Sciatic nerve (tissue), 2 donors: ENCODE results near the gene CAMK1D. TPM values are rescaled to one million over a fixed set of nuclear protein-coding genes. Genes with fewer than 3 reads are reported as not detected.
"Not testable (repeated sequence)": the region's sequence is repeated elsewhere in the genome, so short reads cannot be mapped to it uniquely, and the experiment has no call there.

ENCODE experiments used
- ATAC-seq: fragments of 200-7000 bp; cut with Tn5 transposase; one replicate; pipeline ENCODE4 v1.9.1; 2020; ENCODE audit warnings: mild to moderate bottlenecking, moderate library complexity
- DNase-seq: peaks from one replicate; pipeline ENCODE4 v3.0.0-alpha.2; 2020; ENCODE audit warnings: low spot score
- intact Hi-C: fragments of 100-400 bp; cut with DNase I; formaldehyde crosslinking; loops from one replicate; pipeline ENCODE4 v1.14.2; 2022
- total RNA-seq: library from RNA; stranded (reverse); fragmentation: NEBNext Ultra II Directional; extraction: Animal tissue kit (Norgen Biotek cat#: 25700); gene quantifications from one replicate; pipeline ENCODE4 v1.2.1, GENCODE V29; 2021
- donor health status: DM: no; HTN: no; CAD: no.
- donor health status: DM: no; HTN: no; CAD: no.

The CAMK1D gene
- total RNA-seq, 1 donor from 2014 or later, result 27.1 TPM

- DNase-seq (no peak), ATAC-seq (no peak)
- intact Hi-C loops, result no loop called here
These were observed 9.7 kb downstream of the CAMK1D start for GRCh38 chr10:12358863-12359564.

GRCh38 chr10:12360461-12360860 is 11.1 kb downstream of the CAMK1D start:
- no peak for ATAC-seq
- DNase-seq, result no peak
- intact Hi-C loops, result no loop called here

- DNase-seq, ATAC-seq, intact Hi-C loops: not testable (repeated sequence)
These were observed 11.8 kb downstream of the CAMK1D start for GRCh38 chr10:12361115-12361514.

- DNase-seq (no peak), ATAC-seq (no peak)
- intact Hi-C loops, result no loop called here
These were observed 15.2 kb downstream of the CAMK1D start for GRCh38 chr10:12364559-12364958.

GRCh38 chr10:12367272-12367671 is 17.9 kb downstream of the CAMK1D start:
- ATAC-seq, result no peak

GRCh38 chr10:12369982-12370381 is 20.6 kb downstream of the CAMK1D start:
- intact Hi-C loops, result no loop called here
- ATAC-seq (no peak), DNase-seq (peak; percentile 7)

More at GRCh38 chr10:12367272-12367671, 17.9 kb downstream of the CAMK1D start:
- intact Hi-C loops, result no loop called here
- no peak for DNase-seq

- peak; percentile 30 for DNase-seq
- intact Hi-C loops, result no loop called here
- no peak for ATAC-seq
These were observed 23.5 kb downstream of the CAMK1D start for GRCh38 chr10:12372846-12373245.

- DNase-seq (peak; percentile 17), ATAC-seq (peak; percentile 10)
- intact Hi-C loops, result no loop called here
These were observed 25.7 kb downstream of the CAMK1D start for GRCh38 chr10:12375076-12375504.

- ATAC-seq, result no peak
- intact Hi-C loops, result no loop called here
- peak; percentile 47 for DNase-seq
These were observed 26.9 kb downstream of the CAMK1D start for GRCh38 chr10:12376211-12376610.

- ATAC-seq (no peak), DNase-seq (peak; percentile 17)
- intact Hi-C loops, result no loop called here
These were observed 28.4 kb downstream of the CAMK1D start for GRCh38 chr10:12377658-12378290.

GRCh38 chr10:12380999-12381398 is 31.7 kb downstream of the CAMK1D start:
- intact Hi-C loops, result no loop called here
- DNase-seq (no peak), ATAC-seq (no peak)

GRCh38 chr10:12381536-12382156 is 32.3 kb downstream of the CAMK1D start:
- intact Hi-C loops, result no loop called here
- DNase-seq (no peak), ATAC-seq (no peak)

GRCh38 chr10:12382157-12382548 is 32.8 kb downstream of the CAMK1D start:
- ATAC-seq (no peak), DNase-seq (no peak)
- intact Hi-C loops, result no loop called here

- ATAC-seq (no peak), DNase-seq (no peak)
- intact Hi-C loops, result no loop called here
These were observed 33.7 kb downstream of the CAMK1D start for GRCh38 chr10:12382956-12383531.

- ATAC-seq, result no peak
- intact Hi-C loops, result no loop called here
- DNase-seq, result no peak
These were observed 35.6 kb downstream of the CAMK1D start for GRCh38 chr10:12384906-12385305.

- ATAC-seq (no peak), DNase-seq (no peak)
- intact Hi-C loops, result no loop called here
These were observed 38.3 kb downstream of the CAMK1D start for GRCh38 chr10:12387561-12388210.

- intact Hi-C loops, result no loop called here
- no peak for ATAC-seq
- no peak for DNase-seq
These were observed 39.3 kb downstream of the CAMK1D start for GRCh38 chr10:12388671-12389070.

- intact Hi-C loops, result no loop called here
- ATAC-seq, result peak; percentile 41
- DNase-seq, result no peak
These were observed 39.9 kb downstream of the CAMK1D start for GRCh38 chr10:12389154-12389734.

GRCh38 chr10:12390733-12391132 is 41.4 kb downstream of the CAMK1D start:
- intact Hi-C loops, result no loop called here
- DNase-seq (no peak), ATAC-seq (peak; percentile 60)
